AG10803 (cell line): ENCODE measurements around the gene HES7.

Experiments used
- DNase-seq: peaks from one replicate; pipeline ENCODE4 v3.0.0; 2010; ENCODE audit warnings: low read depth
- H3K4me3 ChIP-seq: 2 replicates; pipeline ENCODE4 v1.5.1; 2011; ENCODE audit warnings: mild to moderate bottlenecking, low read length, control low read depth
- CTCF ChIP-seq: conservative IDR thresholded peaks from 2 replicates; pipeline ENCODE4 v1.5.1; 2011; ENCODE audit warnings: mild to moderate bottlenecking, low read length, control low read depth, inconsistent platforms

Gene HES7

GRCh38 chr17:8153957-8154607 lies 30.2 kb upstream of the HES7 start:
- TF ChIP-seq CTCF = no peak
- peak; percentile 99 for DNase-seq
- H3K4me3 ChIP-seq = peak overlapping the region; percentile 51

DNA sequence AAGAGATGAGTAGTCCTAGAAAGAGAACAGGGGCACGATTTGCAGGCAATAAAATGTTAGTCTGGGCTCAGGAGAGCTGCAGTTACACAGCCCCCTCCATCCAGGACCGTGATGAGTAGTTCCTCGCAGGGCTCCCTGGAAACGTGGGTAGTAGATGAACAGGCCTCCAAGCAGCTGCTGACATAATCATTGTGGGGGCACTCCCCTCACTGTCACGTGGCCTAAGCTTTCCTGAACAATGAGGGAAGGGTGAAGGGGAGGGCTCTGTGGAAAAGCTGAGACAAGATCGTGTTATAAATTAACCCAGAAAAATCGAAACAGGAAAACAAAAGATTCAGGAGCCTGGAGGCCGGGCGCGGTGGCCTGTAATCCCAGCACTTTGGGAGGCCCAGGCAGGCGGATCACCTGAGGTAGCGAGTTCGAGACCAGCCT lies 29.6 kb upstream of the HES7 start:
- peak; percentile 97 for DNase-seq
- no peak for TF ChIP-seq CTCF
- H3K4me3 ChIP-seq = no peak overlapping the region; the same call in 1 of the 2 replicates

- TF ChIP-seq CTCF = no peak
- no peak for DNase-seq
- no peak overlapping the region for H3K4me3 ChIP-seq
These were observed 29.1 kb upstream of the HES7 start for GRCh38 chr17:8153031-8153451.

DNA sequence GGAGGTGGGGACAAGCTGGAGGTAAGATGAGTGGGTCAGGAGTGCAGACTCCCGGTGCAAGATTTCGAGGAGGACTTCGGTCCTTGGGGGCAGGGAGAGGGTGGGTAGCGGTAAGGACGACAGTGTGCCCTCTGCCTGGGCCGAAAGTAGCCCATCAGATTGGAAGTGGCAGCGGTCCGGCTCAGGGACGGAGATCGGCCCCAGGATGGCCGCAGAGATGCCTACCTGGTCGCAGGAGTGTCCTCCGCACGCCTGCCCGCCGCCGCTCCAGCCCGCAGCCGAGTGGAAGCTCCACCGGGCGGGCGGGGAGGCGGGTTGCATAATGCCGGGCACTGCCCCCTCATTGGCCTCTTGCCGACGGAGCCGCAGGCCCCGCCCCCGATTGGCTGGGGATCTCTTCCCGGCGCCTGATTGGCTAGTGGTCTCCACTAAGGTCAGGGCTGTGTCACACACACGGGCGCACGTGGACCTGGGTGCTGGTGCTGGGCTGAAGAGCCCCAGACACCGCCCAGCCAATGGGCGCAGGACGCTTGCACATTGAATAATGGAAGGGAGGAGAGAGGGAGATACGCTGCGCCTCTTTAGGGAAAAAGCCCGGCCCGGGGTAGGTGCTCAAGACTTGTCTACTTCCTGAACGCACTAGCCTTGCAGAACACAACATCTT lies 28.3 kb upstream of the HES7 start, which contains the start of gene PER1:
Gene PER1, minus strand, starts transcription at position 293 of the 664 bp plus-strand sequence. CDS start 1,698 bp downstream, outside the sequence.
- peak; percentile 95 for DNase-seq
- no peak for TF ChIP-seq CTCF

DNA sequence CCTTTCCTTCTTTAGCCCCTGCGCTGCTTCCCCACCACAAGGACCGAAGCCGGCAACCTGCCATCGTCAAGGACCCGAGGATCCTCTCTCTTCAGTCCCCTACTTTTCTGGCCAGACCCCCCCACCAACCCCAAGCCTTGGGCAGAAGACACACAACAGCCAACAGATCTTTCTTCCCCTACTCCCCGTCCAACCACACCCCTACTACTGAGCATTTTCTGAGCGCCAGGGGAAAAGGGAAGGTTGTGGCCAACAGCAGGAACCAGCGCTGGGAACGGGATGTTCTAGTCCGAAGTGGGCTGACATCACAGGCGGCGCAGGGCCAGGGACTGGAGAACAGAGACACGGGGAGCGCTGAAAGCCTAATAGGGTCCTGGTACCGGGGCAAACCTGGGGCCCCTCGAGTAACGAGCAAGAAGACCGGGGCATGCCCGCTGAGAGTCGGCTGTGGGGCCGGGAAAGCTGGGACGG lies 27.8 kb upstream of the HES7 start:
- peak overlapping the region; percentile 98 for H3K4me3 ChIP-seq
- TF ChIP-seq CTCF = no peak
- peak; percentile 79 for DNase-seq

More for the DNA sequence above, 28.3 kb upstream of the HES7 start, which contains the start of gene PER1:
- H3K4me3 ChIP-seq = peak within 1 kb of the TSS; percentile 98

DNA sequence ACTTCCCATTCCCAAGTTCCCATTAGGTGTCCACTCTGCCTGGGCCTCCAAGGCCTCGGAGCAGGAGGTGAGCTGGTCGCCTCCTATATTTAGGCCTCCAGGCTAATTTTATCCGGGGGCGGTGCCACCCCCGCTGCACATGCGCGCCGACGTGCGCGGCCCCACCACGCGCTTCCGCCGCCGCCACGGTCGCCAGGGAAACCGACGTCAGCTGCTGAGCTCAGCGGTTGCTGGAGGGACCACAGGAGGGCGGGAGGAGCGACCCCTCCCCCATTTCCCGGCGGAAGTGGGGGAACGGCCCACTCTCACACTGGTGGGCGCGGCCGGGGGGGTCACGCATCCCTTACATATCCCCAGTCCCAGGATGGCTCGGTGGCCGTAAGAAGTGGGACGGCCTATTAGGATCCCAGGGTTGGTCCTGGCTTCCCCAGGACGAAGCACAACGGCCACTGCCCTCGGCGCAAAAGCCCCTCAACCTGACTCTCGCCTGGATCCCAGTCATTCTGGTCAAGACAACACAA lies 27.3 kb upstream of the HES7 start:
- DNase-seq = peak; percentile 90
- peak overlapping the region; percentile 98 for H3K4me3 ChIP-seq
- TF ChIP-seq CTCF = no peak
